AG10803 (cell line): ENCODE data around the gene DTNB.

ENCODE experiments used
- DNase-seq: peaks from one replicate; pipeline ENCODE4 v3.0.0; 2010; ENCODE audit warnings: low read depth
- H3K4me3 ChIP-seq: 2 replicates; pipeline ENCODE4 v1.5.1; 2011; ENCODE audit warnings: mild to moderate bottlenecking, low read length, control low read depth
- TF ChIP-seq, protein P1 (sequence below): conservative IDR thresholded peaks from 2 replicates; pipeline ENCODE4 v1.5.1; 2011; ENCODE audit warnings: mild to moderate bottlenecking, low read length, control low read depth, inconsistent platforms

Gene DTNB

DNA sequence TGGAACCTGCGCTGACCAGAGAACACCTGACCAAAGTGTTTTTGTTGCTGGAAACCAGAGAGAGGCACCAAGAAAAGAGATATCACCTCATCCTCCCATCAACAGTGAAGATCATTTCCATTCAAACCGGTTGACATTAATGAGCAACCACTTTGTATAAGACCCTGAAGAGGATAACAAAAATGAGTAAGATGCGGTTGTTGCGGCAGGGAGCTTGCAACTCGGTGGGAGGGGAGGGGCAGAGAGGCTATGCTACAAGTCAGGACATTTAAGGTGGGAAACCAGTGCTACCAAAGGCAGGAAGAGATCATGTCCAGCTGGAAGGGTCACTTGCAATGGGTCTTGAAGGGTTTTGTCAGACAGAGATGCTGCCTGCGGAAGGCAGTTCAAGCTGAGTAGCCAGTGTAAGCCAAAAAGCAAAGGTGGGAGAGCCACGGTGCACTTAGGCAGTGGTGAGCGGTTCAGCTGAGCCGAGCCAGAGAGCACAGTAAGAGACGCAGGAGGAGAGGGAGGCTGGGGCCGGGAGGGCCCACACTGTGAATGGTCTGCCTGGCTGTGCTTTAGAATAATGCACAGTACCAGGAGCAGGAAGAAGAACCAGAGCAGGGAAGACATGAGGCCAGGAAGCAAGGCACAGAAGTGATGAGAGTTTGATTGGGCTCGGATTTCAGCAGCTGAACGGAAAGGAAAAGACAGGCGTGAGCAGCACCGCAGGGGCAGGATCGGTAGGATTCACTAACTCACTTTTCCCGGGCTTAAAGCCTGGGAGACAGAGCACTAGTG, 24.4 kb upstream of the DTNB start:
- TF ChIP-seq, protein P1, sequence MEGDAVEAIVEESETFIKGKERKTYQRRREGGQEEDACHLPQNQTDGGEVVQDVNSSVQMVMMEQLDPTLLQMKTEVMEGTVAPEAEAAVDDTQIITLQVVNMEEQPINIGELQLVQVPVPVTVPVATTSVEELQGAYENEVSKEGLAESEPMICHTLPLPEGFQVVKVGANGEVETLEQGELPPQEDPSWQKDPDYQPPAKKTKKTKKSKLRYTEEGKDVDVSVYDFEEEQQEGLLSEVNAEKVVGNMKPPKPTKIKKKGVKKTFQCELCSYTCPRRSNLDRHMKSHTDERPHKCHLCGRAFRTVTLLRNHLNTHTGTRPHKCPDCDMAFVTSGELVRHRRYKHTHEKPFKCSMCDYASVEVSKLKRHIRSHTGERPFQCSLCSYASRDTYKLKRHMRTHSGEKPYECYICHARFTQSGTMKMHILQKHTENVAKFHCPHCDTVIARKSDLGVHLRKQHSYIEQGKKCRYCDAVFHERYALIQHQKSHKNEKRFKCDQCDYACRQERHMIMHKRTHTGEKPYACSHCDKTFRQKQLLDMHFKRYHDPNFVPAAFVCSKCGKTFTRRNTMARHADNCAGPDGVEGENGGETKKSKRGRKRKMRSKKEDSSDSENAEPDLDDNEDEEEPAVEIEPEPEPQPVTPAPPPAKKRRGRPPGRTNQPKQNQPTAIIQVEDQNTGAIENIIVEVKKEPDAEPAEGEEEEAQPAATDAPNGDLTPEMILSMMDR = no peak
- no peak overlapping the region; the same call in 1 of the 2 replicates for H3K4me3 ChIP-seq
- DNase-seq = no peak

DNA sequence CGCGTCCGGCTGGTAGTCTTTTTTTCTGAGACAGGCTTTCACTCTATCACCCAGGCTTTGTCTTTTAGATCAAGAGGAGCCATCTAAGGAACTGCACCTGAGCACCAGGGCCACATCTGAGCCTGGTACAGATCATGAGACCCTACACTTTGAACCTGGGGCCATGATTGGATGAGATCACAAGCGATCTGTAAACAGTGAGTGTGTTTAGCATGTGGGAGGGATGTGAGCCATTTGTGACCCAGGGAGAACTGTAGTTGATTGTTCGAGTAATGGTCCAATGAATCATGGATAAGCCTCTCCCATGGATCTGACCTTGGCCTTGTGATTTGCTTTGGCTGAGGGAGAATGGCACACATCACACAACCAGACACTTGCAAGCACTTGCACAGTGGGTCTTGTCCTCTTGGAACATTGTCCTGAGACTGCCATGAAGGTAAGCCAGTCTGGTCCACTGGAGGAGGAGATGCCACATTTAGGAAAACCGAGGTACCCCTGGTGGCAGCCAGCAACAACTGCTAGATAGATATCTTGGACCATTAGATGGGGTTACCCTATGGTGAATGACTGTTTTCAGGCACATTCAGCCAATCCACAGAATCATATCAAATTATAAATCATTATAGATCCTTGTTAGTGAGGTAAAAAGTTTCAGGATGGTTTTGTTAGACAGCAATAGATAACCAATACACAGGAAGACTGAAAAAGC, 19.5 kb upstream of the DTNB start:
- H3K4me3 ChIP-seq = no peak overlapping the region
- DNase-seq = no peak
- TF ChIP-seq, protein P1 = no peak

DNA sequence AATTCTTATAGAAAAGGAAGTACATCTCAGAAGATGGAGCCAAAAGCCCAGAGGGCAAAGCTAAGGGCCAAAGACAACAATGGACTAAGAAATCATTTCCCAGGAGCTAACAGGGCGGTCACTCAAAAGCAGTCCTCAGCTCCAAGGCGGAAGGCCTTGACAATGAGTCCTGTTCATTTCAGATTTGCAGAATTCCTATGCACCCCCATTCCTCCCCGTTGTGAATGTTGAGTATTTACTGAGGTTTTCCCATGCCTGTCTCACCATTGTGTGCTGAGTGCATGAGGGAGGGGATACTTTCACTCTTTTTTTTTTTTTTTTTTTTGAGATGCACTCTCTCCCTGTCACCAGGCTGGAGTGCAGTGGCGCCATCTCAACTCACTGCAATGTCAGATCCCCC, 18.8 kb upstream of the DTNB start:
- TF ChIP-seq, protein P1 = no peak
- no peak for DNase-seq
- H3K4me3 ChIP-seq = no peak overlapping the region

DNA sequence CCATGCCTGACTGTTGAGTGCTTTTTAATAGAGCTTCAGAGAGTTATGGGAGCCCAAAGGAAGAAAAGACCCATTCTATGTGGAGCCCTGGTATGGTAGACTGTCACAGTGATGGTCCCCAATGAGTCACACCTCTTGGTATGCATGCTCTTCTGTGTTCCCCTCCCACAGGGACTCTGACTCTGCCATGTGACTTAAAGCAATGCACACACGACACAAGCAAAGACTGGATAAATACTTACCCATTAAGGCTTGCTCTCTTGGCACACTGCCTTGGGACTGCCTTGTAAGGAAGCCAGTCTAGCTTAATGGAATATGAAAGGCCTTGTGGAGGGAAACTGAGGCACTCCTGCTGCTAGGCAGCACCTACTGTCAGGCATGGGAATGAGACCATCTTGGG, 16.7 kb upstream of the DTNB start:
- H3K4me3 ChIP-seq = no peak overlapping the region
- TF ChIP-seq, protein P1 = no peak
- peak; percentile 25 for DNase-seq

DNA sequence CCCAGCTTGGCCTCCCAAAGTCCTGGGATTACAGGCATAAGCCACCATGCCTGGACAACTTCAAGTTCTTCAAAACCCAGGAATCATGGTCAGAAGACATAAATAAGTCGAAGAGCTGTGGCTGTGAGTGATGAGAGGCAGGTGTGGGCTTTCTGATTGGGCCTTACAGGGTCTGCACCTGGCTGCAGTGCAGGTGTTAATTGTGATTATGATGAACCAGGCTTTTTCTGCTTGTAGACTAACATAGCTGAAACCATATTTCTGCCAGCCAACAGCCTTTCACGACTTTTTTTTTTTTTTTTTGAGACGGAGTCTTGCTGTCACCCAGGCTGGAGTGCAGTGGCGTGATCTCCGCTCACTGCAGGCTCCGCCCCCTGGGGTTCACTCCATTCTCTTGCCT, 14.9 kb upstream of the DTNB start:
- no peak overlapping the region for H3K4me3 ChIP-seq
- no peak for DNase-seq
- TF ChIP-seq, protein P1 = no peak

DNA sequence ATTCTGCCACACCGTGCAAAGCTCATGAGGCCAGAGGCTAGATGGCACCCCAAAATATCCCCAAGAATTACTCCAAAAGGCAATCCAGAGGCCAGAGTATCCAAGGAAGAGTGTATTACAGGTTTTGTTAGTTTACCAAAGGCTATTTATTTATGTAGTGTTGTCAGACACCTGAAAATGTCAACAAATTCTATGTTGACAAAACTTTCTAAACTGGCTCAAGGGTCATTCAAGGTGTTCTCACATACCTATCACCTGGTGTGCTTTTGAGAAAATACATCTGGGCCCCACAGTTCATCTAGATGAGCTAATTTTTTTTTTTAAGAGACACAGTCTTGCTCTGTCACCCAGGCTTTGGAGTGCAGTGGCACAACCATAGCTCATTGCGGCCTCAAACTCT, 12.4 kb upstream of the DTNB start:
- TF ChIP-seq, protein P1 = no peak
- DNase-seq = no peak
- no peak overlapping the region for H3K4me3 ChIP-seq
